ENCODE measurements around the gene MTAP. TPM values are rescaled to one million over a fixed set of nuclear protein-coding genes. Genes with fewer than 3 reads are reported as not detected.

Gene MTAP
- total RNA-seq, 1 donor from 2014 or later, result 42.5 TPM

- no peaks in the 10 kb centered on the region for H3K27me3 Mint-ChIP-seq (ENCODE audit: unreplicated experiment)
- no peak for DNase-seq (ENCODE audit: extremely low spot score, unreplicated experiment)
- no peak for TF ChIP-seq CTCF (IDR thresholded peaks at IDR 0.05)
- H3K4me3 Mint-ChIP-seq (ENCODE audit: unreplicated experiment), result no peak overlapping the region
- H3K9me3 Mint-ChIP-seq (ENCODE audit: unreplicated experiment), result peaks cover 6% of the 10 kb centered on the region
- H3K27ac Mint-ChIP-seq (ENCODE audit: unreplicated experiment), result no peak overlapping the region
- no peaks in the 10 kb centered on the region for H3K36me3 Mint-ChIP-seq (ENCODE audit: unreplicated experiment)
- H3K4me1 Mint-ChIP-seq (ENCODE audit: unreplicated experiment), result peaks cover 8% of the 10 kb centered on the region
Measured at GRCh38 chr9:21919377-21920362, 117.2 kb downstream of the MTAP start.

- H3K27ac Mint-ChIP-seq (ENCODE audit: unreplicated experiment), result no peak overlapping the region
- TF ChIP-seq CTCF (IDR thresholded peaks at IDR 0.05), result no peak
- DNase-seq (ENCODE audit: extremely low spot score, unreplicated experiment), result no peak
Measured at GRCh38 chr9:21923694-21924093, 121.3 kb downstream of the MTAP start.

GRCh38 chr9:21927752-21928151 is 125.3 kb downstream of the MTAP start:
- no peak for TF ChIP-seq CTCF (IDR thresholded peaks at IDR 0.05)
- Mint-ChIP-seq H3K27ac (ENCODE audit: unreplicated experiment) (no peak overlapping the region), H3K27me3 (ENCODE audit: unreplicated experiment) (no peaks in the 10 kb centered on the region), H3K4me3 (ENCODE audit: unreplicated experiment) (no peak overlapping the region), H3K4me1 (ENCODE audit: unreplicated experiment) (peaks cover 9% of the 10 kb centered on the region), H3K36me3 (ENCODE audit: unreplicated experiment) (peaks cover 13% of the 10 kb centered on the region), H3K9me3 (ENCODE audit: unreplicated experiment) (peaks cover 4% of the 10 kb centered on the region)
- DNase-seq (ENCODE audit: extremely low spot score, unreplicated experiment), result no peak

More at GRCh38 chr9:21923694-21924093, 121.3 kb downstream of the MTAP start:
- Mint-ChIP-seq H3K4me1 (ENCODE audit: unreplicated experiment) (peaks cover 8% of the 10 kb centered on the region), H3K27me3 (ENCODE audit: unreplicated experiment) (no peaks in the 10 kb centered on the region), H3K9me3 (ENCODE audit: unreplicated experiment) (no peaks in the 10 kb centered on the region), H3K36me3 (ENCODE audit: unreplicated experiment) (no peaks in the 10 kb centered on the region), H3K4me3 (ENCODE audit: unreplicated experiment) (no peak overlapping the region)

- Mint-ChIP-seq H3K27me3 (ENCODE audit: unreplicated experiment) (no peaks in the 10 kb centered on the region), H3K9me3 (ENCODE audit: unreplicated experiment) (peaks cover 4% of the 10 kb centered on the region), H3K4me3 (ENCODE audit: unreplicated experiment) (no peak overlapping the region), H3K36me3 (ENCODE audit: unreplicated experiment) (peaks cover 16% of the 10 kb centered on the region), H3K4me1 (ENCODE audit: unreplicated experiment) (peaks cover 9% of the 10 kb centered on the region), H3K27ac (ENCODE audit: unreplicated experiment) (no peak overlapping the region)
- no peak for TF ChIP-seq CTCF (IDR thresholded peaks at IDR 0.05)
- DNase-seq (ENCODE audit: extremely low spot score, unreplicated experiment), result no peak
Measured at GRCh38 chr9:21931428-21931827, 129.0 kb downstream of the MTAP start.

- Mint-ChIP-seq H3K27ac (ENCODE audit: unreplicated experiment) (no peak overlapping the region), H3K4me3 (ENCODE audit: unreplicated experiment) (no peak overlapping the region), H3K27me3 (ENCODE audit: unreplicated experiment) (no peaks in the 10 kb centered on the region), H3K4me1 (ENCODE audit: unreplicated experiment) (peaks cover 12% of the 10 kb centered on the region), H3K36me3 (ENCODE audit: unreplicated experiment) (peaks cover 16% of the 10 kb centered on the region), H3K9me3 (ENCODE audit: unreplicated experiment) (peaks cover 4% of the 10 kb centered on the region)
- TF ChIP-seq CTCF (IDR thresholded peaks at IDR 0.05), result no peak
- DNase-seq (ENCODE audit: extremely low spot score, unreplicated experiment), result no peak
Measured at GRCh38 chr9:21933281-21933680, 130.8 kb downstream of the MTAP start.
